Smooth muscle cell (in vitro differentiated cells): Measurements from ENCODE around the gene BCORL1. TPM values are rescaled to one million over a fixed set of nuclear protein-coding genes. Genes with fewer than 3 reads are reported as not detected.

Source experiments
- DNase-seq: peaks from one replicate; lab custom pipeline; 2025; ENCODE audit not compliant: unreplicated experiment; lab: John Stamatoyannopoulos, UW
- H2AFZ ChIP-seq: fragments of 200-600 bp; sonication (generic); 2 replicates; pipeline ENCODE4 v1.6.0; 2016; ENCODE audit warnings: antibody characterized with exemption, low read depth, mild to moderate bottlenecking
- H3F3A ChIP-seq: fragments of 200-600 bp; sonication (generic); 2 replicates; pipeline ENCODE4 v1.6.0; 2017; ENCODE audit warnings: antibody characterized with exemption, low read depth
- H3K27ac ChIP-seq: fragments of 200-600 bp; sonication (generic); 2 replicates; pipeline ENCODE4 v1.5.1; 2016; ENCODE audit warnings: low read depth, mild to moderate bottlenecking
- H3K27me3 ChIP-seq: fragments of 200-600 bp; sonication (generic); 2 replicates; pipeline ENCODE4 v1.6.1; 2016; ENCODE audit warnings: low read depth, mild to moderate bottlenecking
- H3K36me3 ChIP-seq: fragments of 200-600 bp; sonication (generic); 2 replicates; pipeline ENCODE4 v1.5.1; 2016; ENCODE audit warnings: low read depth
- H3K4me1 ChIP-seq: fragments of 200-600 bp; sonication (generic); 2 replicates; pipeline ENCODE4 v1.5.1; 2016; ENCODE audit warnings: low read depth
- H3K4me2 ChIP-seq: fragments of 200-600 bp; sonication (generic); 2 replicates; pipeline ENCODE4 v1.6.0; 2016; ENCODE audit warnings: mild to moderate bottlenecking
- H3K4me3 ChIP-seq: fragments of 200-600 bp; sonication (generic); 2 replicates; pipeline ENCODE4 v1.5.1; 2016; ENCODE audit warnings: mild to moderate bottlenecking
- H3K79me2 ChIP-seq: fragments of 200-600 bp; sonication (generic); 2 replicates; pipeline ENCODE4 v1.6.0; 2016; ENCODE audit warnings: low read depth, mild to moderate bottlenecking
- H3K9ac ChIP-seq: fragments of 200-600 bp; sonication (generic); 2 replicates; pipeline ENCODE4 v1.6.0; 2016; ENCODE audit warnings: low read depth
- H3K9me3 ChIP-seq: fragments of 200-600 bp; sonication (generic); replicated peaks from 2 replicates; pipeline ENCODE4 v1.5.1; 2016; ENCODE audit warnings: low read depth
- H4K20me1 ChIP-seq: fragments of 200-600 bp; sonication (generic); 2 replicates; pipeline ENCODE4 v1.6.0; 2016; ENCODE audit warnings: low read depth
- WGBS: methylation state at CpG from one replicate; pipeline ENCODE4 v1.1.7; 2016; ENCODE audit warnings: low lambda C conversion rate; 5-methylcytosine and 5-hydroxymethylcytosine counted together
- polyA plus RNA-seq: library from polyadenylated mRNA; unstranded; fragments of >200 nt; fragmentation: Nextera tagmentation; extraction: Ambion mirVana; gene quantifications from 2 replicates; pipeline ENCODE4 v1.2.1, GENCODE V29; 2016
- total RNA-seq: library from RNA; depleted of rRNA; stranded (reverse); fragments of >200 nt; gene quantifications from 2 replicates; pipeline ENCODE4 v1.2.3, GENCODE V29; 2014
- TF ChIP-seq, protein P1 (sequence below): fragments of 200-600 bp; sonication (generic); IDR thresholded peaks from 2 replicates; pipeline ENCODE4 v1.5.1; 2017; ENCODE audit warnings: borderline replicate concordance, mild to moderate bottlenecking, antibody characterized with exemption; ENCODE audit not compliant: insufficient read depth, poor library complexity, severe bottlenecking

Gene BCORL1
- total and polyA plus RNA-seq, 2 experiments from 2014 or later: 3.0 to 8.0 TPM

DNA sequence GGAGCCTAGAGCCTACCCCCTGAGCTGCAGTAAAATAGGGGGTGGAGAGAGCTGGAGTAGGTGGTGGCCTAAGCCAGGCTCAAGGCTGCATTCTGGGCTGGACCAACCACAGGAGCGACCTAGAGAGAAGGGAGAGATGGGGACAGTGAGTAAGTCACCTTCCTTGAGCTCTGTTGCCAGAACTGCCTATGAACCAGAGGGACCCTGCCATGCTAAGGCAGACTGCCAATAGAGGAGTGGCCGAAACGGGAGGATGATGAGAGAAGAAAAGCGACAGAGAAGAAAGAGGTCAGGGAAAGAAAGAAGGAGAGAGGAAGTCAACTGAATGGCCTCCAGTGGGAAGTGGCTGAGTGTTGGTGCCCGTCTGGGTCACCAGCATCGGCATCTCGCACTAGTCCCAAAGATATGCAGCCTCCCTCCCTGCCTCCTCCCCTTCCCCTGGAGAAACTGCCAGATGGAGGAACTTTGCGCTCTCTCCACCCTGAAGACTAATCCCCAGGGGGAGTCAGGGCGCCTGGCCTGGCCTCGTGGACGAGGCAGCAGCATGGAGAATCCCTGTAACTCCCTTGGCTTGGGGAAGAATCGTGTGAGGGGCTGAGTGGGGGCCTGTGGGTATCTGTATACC lies 99.1 kb downstream of the BCORL1 start:
- H3K27ac ChIP-seq: no peak overlapping the region
- no peak for DNase-seq

DNA sequence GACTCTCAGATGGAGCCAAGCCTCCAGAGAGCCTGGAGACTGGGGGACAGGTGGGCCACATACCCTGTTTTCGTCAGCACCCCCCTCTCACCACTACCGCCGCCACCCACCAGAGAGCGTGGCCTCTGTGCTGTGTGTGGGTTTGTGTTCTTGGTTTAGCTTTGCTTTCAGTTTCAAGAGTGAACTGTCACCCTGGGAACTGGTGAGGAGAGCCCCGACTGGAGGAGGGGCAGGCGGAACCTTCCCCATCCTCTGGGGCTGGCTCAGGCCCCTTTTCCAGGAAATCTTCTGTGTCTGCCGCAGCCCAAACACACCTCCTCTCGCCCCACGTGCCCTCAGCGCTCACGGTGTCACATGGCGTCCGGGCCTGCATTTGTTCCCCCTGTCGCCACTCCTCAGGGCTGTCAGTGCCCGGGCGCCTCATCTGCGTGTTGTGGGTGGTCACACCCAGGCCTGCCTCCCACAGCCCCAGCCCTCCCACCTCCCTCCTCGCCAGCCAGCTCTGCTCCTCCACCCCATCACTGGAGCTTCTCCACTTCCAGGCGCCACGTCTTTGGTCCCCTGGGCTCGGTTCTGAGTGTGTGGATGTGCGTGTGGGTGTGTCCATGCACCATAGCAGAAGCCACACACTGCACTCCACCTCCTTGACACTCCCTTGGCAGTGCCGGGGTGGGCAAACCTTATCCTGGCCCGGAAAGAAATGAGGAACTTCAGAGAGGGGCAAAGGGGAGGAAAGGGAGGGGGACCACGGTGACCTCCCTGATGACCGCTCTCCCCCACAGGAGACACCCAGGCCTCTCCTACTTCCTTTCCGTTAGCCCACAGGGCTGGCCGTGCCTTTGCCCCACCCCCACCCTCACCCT lies 100.0 kb downstream of the BCORL1 start:
- TF ChIP-seq, protein P1, sequence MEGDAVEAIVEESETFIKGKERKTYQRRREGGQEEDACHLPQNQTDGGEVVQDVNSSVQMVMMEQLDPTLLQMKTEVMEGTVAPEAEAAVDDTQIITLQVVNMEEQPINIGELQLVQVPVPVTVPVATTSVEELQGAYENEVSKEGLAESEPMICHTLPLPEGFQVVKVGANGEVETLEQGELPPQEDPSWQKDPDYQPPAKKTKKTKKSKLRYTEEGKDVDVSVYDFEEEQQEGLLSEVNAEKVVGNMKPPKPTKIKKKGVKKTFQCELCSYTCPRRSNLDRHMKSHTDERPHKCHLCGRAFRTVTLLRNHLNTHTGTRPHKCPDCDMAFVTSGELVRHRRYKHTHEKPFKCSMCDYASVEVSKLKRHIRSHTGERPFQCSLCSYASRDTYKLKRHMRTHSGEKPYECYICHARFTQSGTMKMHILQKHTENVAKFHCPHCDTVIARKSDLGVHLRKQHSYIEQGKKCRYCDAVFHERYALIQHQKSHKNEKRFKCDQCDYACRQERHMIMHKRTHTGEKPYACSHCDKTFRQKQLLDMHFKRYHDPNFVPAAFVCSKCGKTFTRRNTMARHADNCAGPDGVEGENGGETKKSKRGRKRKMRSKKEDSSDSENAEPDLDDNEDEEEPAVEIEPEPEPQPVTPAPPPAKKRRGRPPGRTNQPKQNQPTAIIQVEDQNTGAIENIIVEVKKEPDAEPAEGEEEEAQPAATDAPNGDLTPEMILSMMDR: no peak
- no peak overlapping the region for H3K27ac ChIP-seq
- no peaks in the 10 kb centered on the region for H3K27me3 ChIP-seq
- no peak overlapping the region for H2AFZ ChIP-seq
- no peaks in the 10 kb centered on the region for H3F3A ChIP-seq
- 81% methylated on average over 25 of the region's 28 CpGs for WGBS
- no peak overlapping the region for H3K4me3 ChIP-seq
- H3K9me3 ChIP-seq: no peaks in the 10 kb centered on the region
- no peak overlapping the region for H3K9ac ChIP-seq
- H3K36me3 ChIP-seq: no peaks in the 10 kb centered on the region
- H3K79me2 ChIP-seq: no peaks in the 10 kb centered on the region
- H3K4me1 ChIP-seq: no peaks in the 10 kb centered on the region
- peaks cover 38% of the 10 kb centered on the region for H4K20me1 ChIP-seq
- H3K4me2 ChIP-seq: no peak overlapping the region
- no peak for DNase-seq

More for the DNA sequence above, 99.1 kb downstream of the BCORL1 start:
- WGBS: 71% methylated on average over 12 of the region's 12 CpGs
- TF ChIP-seq, protein P1: no peak
- Histone ChIP-seq H3K9me3 (no peaks in the 10 kb centered on the region), H3F3A (no peaks in the 10 kb centered on the region), H3K4me2 (no peak overlapping the region), H3K4me3 (no peak overlapping the region), H3K79me2 (no peaks in the 10 kb centered on the region), H3K27me3 (no peaks in the 10 kb centered on the region), H3K4me1 (no peaks in the 10 kb centered on the region), H4K20me1 (peaks cover 35% of the 10 kb centered on the region), H3K9ac (no peak overlapping the region), H3K36me3 (no peaks in the 10 kb centered on the region), H2AFZ (no peak overlapping the region)

DNA sequence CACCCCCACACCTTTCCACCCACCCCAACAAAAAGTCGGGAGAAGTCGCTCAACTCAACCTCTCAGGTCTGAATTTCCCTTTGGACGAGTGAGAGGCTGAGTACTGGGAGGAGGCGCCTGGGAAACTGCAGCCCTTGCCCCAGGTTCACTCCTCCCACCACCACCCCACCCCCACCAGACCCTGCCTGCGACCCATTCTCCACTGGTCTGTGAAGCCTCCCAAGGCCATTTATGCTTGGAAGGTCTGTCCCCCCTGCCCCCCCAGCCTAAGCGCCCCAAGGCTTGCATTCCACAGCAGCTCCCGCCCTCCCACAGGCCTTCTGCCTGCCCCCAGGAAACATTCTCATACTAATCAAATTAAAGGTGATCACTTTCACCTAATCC lies 100.7 kb downstream of the BCORL1 start:
- Histone ChIP-seq H3K9me3 (no peaks in the 10 kb centered on the region), H2AFZ (no peak overlapping the region), H3K9ac (no peak overlapping the region), H3K79me2 (no peaks in the 10 kb centered on the region), H3K27ac (no peak overlapping the region), H3K4me3 (no peak overlapping the region), H3F3A (no peaks in the 10 kb centered on the region), H3K27me3 (no peaks in the 10 kb centered on the region), H3K36me3 (no peaks in the 10 kb centered on the region), H4K20me1 (peaks cover 38% of the 10 kb centered on the region), H3K4me1 (no peaks in the 10 kb centered on the region), H3K4me2 (no peak overlapping the region)
- no peak for DNase-seq
- TF ChIP-seq, protein P1: no peak
- WGBS: 50% methylated on average over 7 of the region's 7 CpGs
